CD1c-positive myeloid dendritic cell (primary cell): ENCODE measurements around the gene FBXO34.

Experiments
- DNase-seq: peaks from one replicate; pipeline ENCODE4 v3.0.0-alpha.2; 2016; ENCODE audit errors: extremely low spot score

FBXO34 gene

DNA sequence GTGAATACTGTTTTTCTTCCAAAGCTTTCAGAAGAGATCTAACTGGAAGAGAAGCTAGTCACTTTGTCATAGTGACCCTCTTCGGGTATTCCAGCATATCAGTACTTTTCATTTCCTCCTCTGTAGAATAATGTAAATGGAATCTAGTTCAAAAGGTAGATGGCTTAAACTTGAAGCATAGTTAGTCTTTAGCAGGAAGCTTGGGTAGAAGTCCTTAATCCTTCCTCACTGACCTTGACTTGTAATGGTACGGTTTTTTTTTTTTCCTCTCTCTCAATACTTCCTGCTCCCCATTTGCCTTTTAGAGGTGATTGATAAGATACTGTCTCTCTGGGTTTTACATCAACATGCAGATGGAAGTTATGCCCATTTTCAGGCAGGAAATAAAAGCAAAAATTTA, 1.7 kb downstream of the FBXO34 start:
- peak; percentile 24 for DNase-seq

- no peak for DNase-seq
Measured at GRCh38 chr14:55274146-55274545, 2.9 kb downstream of the FBXO34 start.

DNA sequence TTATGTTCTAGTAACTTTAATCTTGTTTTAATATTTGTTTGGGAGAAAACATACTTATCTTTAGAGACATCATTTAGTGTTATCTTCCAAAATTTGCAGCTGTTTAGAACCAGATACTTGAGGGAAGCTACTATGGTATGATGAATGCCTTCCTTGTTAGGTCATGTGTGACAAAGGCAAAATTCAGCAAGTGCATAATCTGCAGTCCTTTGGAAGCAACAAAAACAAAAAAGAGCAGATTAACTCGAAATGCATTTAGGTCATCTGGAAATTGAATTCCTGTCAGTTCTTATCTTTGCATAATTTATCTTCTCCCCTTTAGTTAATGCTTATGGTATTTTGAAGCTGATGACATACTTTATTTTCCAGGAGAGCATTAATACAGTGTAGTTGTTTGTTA, 3.5 kb downstream of the FBXO34 start:
- DNase-seq = no peak

DNA sequence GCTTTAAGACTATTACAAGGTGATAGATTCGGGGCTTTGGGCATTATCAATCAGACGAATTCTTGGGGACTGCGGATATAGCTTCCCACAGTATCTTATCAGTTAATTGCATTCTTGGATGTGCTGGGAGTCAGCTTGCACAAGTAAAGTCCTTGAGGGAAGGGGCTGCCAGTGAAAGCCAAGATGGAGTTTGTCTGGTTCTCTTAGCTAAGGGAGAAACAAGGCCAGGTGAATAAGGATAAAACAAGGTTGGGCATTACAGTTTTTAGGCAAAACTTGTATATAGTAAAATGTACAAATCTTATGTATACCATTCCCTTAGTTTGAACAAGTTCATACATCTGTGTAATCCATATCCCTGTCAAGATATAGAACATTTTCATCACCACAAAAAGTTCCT, 5.5 kb downstream of the FBXO34 start:
- no peak for DNase-seq

DNA sequence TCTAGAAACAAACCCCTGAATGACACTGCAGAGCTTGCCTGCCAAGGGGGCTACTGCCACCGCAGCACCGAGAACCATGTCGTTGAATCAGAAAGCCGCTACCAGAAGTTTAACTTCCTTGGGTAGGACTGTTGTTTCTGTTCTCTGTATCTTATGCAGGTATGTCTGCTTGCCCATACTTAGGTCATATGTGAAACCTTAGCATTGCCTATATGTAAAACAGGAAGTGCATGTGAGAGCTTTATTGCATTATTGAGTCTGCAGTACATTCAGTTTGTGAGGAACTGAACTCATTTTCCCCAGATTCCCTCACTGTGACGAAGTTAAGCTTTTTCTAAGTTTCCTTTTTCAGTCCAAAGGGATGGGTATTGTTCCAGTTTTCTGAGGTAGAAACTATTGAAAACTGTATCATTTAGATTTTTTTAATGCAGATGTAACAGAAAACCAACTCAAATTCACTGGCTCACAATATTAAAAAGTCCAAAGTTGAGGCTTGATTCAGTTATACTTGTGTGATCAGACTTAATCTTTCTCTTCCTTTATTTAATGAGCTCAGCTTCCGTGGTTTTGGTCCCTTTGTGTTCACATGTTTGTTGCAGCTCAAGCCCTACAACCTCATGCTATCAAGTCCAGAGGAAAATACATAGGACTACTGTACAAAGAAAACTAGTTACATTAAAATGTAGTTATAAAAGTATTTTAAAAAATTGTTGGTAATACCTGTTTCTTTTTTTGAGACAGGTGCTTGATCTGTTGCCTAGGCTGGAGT, 6.9 kb downstream of the FBXO34 start:
- peak; percentile 70 for DNase-seq

- no peak for DNase-seq
Measured at GRCh38 chr14:55279384-55279783, 8.2 kb downstream of the FBXO34 start.

DNA sequence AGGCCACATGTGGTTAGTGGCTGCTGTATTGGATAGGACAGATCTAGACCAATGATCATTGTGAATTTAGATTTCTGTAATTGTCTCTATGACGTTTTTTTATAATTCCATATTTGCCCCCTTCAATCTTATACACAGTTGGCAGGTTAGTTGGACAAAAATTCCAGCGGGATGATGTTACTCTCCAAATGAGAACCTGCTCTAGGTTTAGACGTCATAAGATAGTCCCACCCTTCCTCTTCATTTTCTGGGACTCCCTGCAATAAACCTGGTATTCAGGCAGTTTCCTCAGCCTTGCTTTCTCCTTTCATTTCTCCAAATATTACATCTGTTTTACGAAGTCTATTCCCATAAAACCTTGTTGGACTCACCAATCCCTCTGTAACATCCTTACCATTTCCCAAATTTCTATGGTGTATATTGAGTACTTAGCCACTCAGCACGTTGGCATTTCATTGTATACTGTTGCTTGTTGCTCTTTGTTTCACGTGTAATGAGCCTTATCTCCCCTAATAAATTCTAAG, 10.2 kb downstream of the FBXO34 start:
- DNase-seq = no peak

DNA sequence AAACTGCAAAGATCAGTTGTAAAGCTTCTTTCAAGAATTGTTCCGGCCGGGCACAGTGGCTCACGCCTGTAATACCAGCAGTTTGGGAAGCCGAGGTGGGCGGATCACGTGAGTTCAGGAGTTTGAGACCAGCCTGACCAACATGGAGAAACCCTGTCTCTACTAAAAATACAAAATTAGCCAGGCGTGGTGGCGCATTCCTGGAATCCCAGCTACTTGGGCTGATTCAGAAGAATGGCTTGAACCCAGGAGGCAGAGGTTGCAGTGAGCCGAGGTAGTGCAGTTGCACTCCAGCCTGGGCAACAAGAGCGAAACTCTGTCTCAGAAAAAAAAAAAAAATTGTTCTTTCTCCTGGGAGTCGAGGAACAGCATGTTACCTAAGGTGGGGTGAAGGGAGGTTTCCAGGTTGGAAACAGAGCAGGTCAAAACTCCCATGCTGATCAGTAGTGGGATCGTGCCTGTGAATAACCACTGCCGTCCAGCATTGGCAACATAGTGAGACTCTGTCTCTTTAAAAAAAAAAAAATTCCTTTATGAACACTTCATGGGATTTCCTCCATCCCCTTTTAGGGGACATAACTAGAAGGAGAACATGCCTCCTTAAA, 13.9 kb downstream of the FBXO34 start:
- DNase-seq = no peak

DNA sequence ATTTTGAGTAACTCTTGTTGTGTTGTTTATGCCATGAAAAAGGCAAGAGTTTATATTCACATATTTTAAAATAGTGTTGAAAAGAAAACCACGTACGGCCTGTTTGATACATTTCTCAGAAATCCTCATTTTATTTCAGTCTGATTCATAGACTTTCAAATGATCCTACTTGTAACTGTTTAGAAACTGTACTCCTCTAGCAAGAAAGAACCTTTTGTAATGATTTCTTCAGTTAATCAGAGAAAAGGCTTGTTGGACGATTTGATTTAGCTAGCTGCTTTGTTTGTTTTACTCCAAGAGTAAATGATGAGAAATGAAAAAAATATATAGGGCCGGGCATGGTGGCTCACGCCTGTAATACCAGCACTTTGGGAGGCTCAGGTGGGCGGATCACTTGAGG, 17.2 kb downstream of the FBXO34 start:
- DNase-seq = no peak

DNA sequence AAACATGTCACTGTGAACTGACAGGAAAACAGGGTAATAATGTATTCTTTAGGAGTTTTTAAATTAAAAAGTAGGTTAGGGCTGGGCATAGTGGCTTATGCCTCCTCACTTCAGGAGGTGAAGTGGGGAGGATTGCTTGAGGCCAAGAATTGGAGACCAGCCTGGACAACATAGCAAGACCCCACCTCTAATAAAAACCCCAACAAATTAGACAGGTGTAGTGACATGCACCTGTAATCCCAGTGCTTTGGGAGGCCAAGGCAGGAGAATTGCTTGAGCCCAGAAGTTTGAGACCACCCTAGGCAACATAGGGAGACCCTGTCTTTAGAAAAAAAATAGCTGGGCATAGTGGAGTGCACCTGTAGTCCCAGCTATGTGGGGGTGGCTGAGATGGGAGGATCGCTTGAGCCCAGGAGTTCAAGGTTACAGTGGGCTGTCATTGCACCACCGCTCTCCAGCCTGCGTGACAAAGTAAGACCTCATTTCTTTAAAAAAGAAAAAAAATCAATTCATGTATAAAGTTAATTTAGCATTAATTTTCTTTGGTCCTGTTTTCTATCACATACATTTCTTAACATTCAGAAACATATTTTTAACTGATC, 20.4 kb downstream of the FBXO34 start:
- DNase-seq = no peak

DNA sequence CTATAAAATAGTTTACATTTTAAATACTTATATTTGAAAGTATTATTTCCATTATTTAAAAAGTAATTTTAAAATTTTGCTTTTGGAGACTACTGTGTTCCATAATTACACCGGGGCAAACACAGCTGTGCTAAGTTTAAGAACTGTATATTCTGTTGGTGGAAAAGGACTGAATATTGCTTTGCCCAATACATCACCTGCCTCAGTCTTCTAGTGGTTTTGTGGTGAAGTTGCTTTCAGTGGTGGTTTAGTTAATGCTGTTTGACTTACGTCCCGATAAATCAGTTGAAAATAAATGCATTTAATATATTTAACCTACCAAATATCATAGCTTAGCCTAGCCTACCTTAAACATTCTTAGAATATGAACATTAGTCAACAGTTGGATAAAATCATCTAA, 23.4 kb downstream of the FBXO34 start:
- no peak for DNase-seq

DNA sequence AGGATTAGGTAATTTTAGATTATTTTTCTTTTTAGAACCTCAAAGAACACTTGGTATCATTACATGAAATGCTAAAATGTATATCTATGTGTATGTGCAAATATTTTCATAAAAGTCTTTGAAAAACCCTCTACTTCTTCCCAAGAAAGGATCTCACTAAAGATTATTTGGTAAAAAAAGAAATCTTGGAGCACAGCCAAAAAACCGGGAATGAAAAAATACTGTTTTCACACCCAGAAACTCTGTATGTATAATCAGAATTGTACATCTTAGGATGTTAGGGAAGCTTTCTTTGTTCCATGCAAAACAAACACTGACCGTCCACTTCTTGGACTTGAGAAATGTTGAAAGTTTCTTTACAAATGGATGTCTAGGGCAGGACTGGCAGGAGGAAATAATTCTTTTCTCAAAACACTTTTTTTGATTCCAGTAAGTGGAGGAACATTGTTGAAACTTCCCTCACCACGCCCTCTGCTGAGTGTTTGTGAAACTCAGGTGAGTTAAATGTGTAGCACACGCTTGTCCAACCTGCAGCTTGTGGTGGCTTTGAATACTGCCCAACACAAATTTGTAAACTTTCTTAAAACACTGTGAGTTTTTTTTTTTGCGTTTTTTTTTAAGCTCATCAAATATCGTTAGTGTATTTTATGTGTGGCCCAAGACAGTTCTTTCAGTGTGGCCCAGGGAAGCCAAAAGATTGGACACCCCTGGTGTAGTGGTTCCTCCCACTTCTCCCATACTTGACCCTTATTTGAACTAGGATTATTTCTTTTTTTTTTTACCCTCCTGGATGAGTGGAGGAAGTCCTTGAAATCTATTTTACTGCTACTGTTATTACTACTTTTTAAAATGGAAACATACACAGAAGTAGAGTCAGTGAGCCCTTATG, 26.6 kb downstream of the FBXO34 start:
- DNase-seq = peak; percentile 5

GRCh38 chr14:55298500-55298822, 27.2 kb downstream of the FBXO34 start:
- no peak for DNase-seq

DNA sequence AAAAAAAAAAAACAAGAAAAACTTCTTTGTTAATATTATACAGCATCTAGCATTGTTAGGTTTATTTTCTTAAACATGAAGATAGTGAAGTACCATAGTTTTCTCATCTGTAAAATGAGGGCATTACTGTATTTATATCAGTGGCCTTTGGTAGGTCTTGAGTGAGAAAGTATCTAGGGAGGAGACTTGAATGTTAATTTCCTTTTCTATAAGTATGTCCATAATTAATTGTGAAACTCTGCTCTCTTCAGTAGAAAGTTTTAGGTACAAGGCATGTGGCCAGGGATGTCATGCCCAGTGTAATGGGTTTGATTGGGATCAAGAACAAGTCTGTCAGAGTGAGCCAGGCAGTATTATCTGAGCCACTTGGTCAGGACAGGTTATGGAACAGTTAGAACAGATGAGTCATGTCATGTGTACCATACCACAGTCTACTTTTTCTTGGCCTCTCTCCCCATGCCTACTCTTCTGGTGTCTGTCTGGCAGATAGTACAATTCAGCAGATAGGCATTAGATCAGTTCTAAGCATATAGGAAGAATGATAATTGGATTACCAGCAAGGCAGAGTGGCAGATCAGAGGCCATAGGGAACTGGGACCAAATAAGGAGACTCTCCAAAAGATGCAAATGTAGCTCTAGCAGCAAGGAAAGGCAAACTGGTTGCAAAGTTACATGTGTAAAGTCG, 30.4 kb downstream of the FBXO34 start:
- no peak for DNase-seq

- peak; percentile 37 for DNase-seq
Measured at GRCh38 chr14:55302367-55303124, 31.3 kb downstream of the FBXO34 start.

GRCh38 chr14:55303125-55303499, 31.9 kb downstream of the FBXO34 start:
- DNase-seq = no peak

GRCh38 chr14:55303691-55304145, 32.5 kb downstream of the FBXO34 start:
- peak; percentile 38 for DNase-seq

DNA sequence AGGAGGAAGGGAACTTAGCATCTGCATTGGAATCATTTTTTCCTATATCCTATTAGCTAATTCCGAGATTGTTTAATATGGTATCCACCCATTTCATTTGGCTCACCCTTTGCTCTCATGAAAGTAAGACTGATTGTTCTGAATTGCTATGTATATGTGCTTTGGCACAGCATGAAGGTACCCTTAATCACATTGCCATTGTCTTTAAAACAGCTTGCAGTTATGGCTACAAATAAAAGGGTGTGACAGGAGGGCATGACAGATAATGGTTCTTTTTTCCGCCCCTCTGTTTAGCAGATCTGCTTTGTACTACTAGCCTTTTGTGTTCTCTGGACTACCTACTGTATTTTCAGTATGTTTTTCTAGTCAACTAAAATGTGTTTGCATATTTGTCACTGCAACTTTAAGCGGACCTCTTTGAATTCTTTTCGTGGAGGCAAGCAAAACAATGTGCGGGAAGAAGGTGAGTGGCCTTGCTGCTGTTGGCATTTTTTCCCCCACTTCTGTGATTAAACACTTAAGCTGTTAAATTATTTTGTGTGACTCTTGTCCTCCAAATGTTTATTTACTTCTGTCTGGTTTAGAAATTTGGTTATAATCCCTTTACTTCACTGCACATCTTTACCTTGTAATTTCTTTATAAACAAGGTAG, 35.8 kb downstream of the FBXO34 start:
- no peak for DNase-seq

DNA sequence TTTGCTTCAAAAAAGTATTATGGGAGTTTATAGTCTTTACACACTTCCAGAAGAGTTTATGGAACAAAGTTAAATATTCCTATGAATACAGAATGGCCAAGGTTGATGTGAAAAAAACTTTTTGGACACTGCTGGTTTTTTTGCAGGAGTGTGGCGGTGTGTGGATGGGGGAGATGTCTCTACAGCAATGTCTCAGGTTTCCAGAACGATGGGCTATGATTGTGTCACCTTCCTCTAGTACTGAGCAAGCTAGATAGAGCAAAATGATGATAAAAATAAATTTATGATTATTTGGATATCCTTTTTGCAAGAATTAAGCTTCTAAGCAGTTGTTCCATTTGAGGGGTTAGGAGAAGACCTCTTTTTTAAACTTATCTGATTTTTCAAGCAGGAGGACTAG, 37.9 kb downstream of the FBXO34 start:
- DNase-seq = no peak

GRCh38 chr14:55309761-55310365, 38.6 kb downstream of the FBXO34 start:
- no peak for DNase-seq
